IPS-18c (cell line): ENCODE results near the gene TTC8.
"Not testable (repeated sequence)": the region's sequence is repeated elsewhere in the genome, so short reads cannot be mapped to it uniquely, and the experiment has no call there.

ENCODE experiments used
- H3K4me3 ChIP-seq: 2 replicates; pipeline ENCODE4 v1.7.0; 2013; ENCODE audit warnings: low read depth, mild to moderate bottlenecking, low read length, moderate library complexity; ENCODE audit not compliant: insufficient read depth
- H3K9me3 ChIP-seq: one replicate; pipeline ENCODE4 v1.6.1; 2013; ENCODE audit warnings: mild to moderate bottlenecking, low read length, moderate library complexity; ENCODE audit not compliant: control insufficient read depth, insufficient read depth

Gene TTC8

GRCh38 chr14:88849716-88850115, 25.3 kb downstream of the TTC8 start:
- no peak overlapping the region for H3K4me3 ChIP-seq
- no peaks in the 10 kb centered on the region for H3K9me3 ChIP-seq

- no peaks in the 10 kb centered on the region for H3K9me3 ChIP-seq
Observed at GRCh38 chr14:88851587-88851986, 27.1 kb downstream of the TTC8 start.

GRCh38 chr14:88852632-88853031, 28.2 kb downstream of the TTC8 start:
- Histone ChIP-seq H3K4me3 (no peak overlapping the region), H3K9me3 (no peaks in the 10 kb centered on the region)

More at GRCh38 chr14:88851587-88851986, 27.1 kb downstream of the TTC8 start:
- no peak overlapping the region for H3K4me3 ChIP-seq

- no peak overlapping the region for H3K4me3 ChIP-seq
- no peaks in the 10 kb centered on the region for H3K9me3 ChIP-seq
Observed at GRCh38 chr14:88853129-88853528, 28.7 kb downstream of the TTC8 start.

- Histone ChIP-seq H3K9me3 (no peaks in the 10 kb centered on the region), H3K4me3 (no peak overlapping the region)
Observed at GRCh38 chr14:88856786-88857366, 32.4 kb downstream of the TTC8 start.

- not testable (repeated sequence) for H3K9me3 ChIP-seq, H3K4me3 ChIP-seq
Observed at GRCh38 chr14:88857861-88858260, 33.4 kb downstream of the TTC8 start.

- not testable (repeated sequence) for H3K4me3 ChIP-seq, H3K9me3 ChIP-seq
Observed at GRCh38 chr14:88859118-88859517, 34.7 kb downstream of the TTC8 start.

GRCh38 chr14:88863167-88863566, 38.7 kb downstream of the TTC8 start:
- Histone ChIP-seq H3K4me3 (no peak overlapping the region), H3K9me3 (no peaks in the 10 kb centered on the region)

GRCh38 chr14:88864198-88864597, 39.7 kb downstream of the TTC8 start:
- H3K4me3 ChIP-seq, result no peak overlapping the region
- no peaks in the 10 kb centered on the region for H3K9me3 ChIP-seq

- no peaks in the 10 kb centered on the region for H3K9me3 ChIP-seq
- no peak overlapping the region for H3K4me3 ChIP-seq
Observed at GRCh38 chr14:88866305-88866704, 41.9 kb downstream of the TTC8 start.

GRCh38 chr14:88868558-88869159, 44.2 kb downstream of the TTC8 start:
- no peak overlapping the region for H3K4me3 ChIP-seq
- no peaks in the 10 kb centered on the region for H3K9me3 ChIP-seq

GRCh38 chr14:88870777-88871176, 46.3 kb downstream of the TTC8 start:
- H3K9me3 ChIP-seq, result no peaks in the 10 kb centered on the region
- H3K4me3 ChIP-seq, result no peak overlapping the region

GRCh38 chr14:88871429-88871828, 47.0 kb downstream of the TTC8 start:
- H3K9me3 ChIP-seq, result no peaks in the 10 kb centered on the region
- H3K4me3 ChIP-seq, result no peak overlapping the region

GRCh38 chr14:88872976-88873375, 48.5 kb downstream of the TTC8 start:
- no peak overlapping the region for H3K4me3 ChIP-seq
- no peaks in the 10 kb centered on the region for H3K9me3 ChIP-seq

GRCh38 chr14:88877192-88877591, 52.7 kb downstream of the TTC8 start:
- Histone ChIP-seq H3K4me3 (no peak overlapping the region), H3K9me3 (no peaks in the 10 kb centered on the region)

GRCh38 chr14:88879022-88879421, 54.6 kb downstream of the TTC8 start:
- H3K4me3 ChIP-seq, result no peak overlapping the region
- H3K9me3 ChIP-seq, result peaks cover 2% of the 10 kb centered on the region

- Histone ChIP-seq H3K9me3 (peaks cover 2% of the 10 kb centered on the region), H3K4me3 (no peak overlapping the region)
Observed at GRCh38 chr14:88882236-88882635, 57.8 kb downstream of the TTC8 start.

GRCh38 chr14:88895116-88895515, 70.7 kb downstream of the TTC8 start:
- Histone ChIP-seq H3K9me3 (no peaks in the 10 kb centered on the region), H3K4me3 (no peak overlapping the region)

- no peak overlapping the region for H3K4me3 ChIP-seq
- no peaks in the 10 kb centered on the region for H3K9me3 ChIP-seq
Observed at GRCh38 chr14:88901189-88901588, 76.7 kb downstream of the TTC8 start.
